WTC11 (cell line): ENCODE measurements around the gene ELFN2. TPM values are rescaled to one million over a fixed set of nuclear protein-coding genes. Genes with fewer than 3 reads are reported as not detected.

Experiments
- ATAC-seq: fragments of 200-7000 bp; cut with Tn5 transposase; 2 replicates; pipeline ENCODE4 v1.10.0; 2021; ENCODE audit warnings: mild to moderate bottlenecking, moderate library complexity
- CTCF ChIA-PET: fragments of 300-600 bp; sonication (Branson Sonifier 250); formaldehyde crosslinking; loops from one replicate; lab custom pipeline; 2021; ENCODE audit warnings: antibody characterized with exemption; lab: Charles Lee
- POLR2A ChIA-PET: fragments of 350-600 bp; sonication (Branson Sonifier 250); formaldehyde crosslinking; loops from one replicate; lab custom pipeline; 2021; ENCODE audit warnings: antibody characterized with exemption; lab: Charles Lee
- DNase-seq: peaks from one replicate; pipeline ENCODE4 v3.0.0; 2021; ENCODE audit warnings: low spot score
- H3K27ac Mint-ChIP-seq: 2 replicates; pipeline ENCODE4 v1.8.0; 2021; ENCODE audit warnings: mixed read lengths
- H3K27me3 Mint-ChIP-seq: 2 replicates; pipeline ENCODE4 v1.8.0; 2021; ENCODE audit warnings: low read depth, mild to moderate bottlenecking, moderate library complexity, mixed read lengths
- H3K36me3 Mint-ChIP-seq: 2 replicates; pipeline ENCODE4 v1.8.0; 2021; ENCODE audit warnings: mixed read lengths
- H3K4me1 Mint-ChIP-seq: 2 replicates; pipeline ENCODE4 v1.8.0; 2022; ENCODE audit warnings: mixed read lengths
- H3K4me3 Mint-ChIP-seq: 2 replicates; pipeline ENCODE4 v1.8.0; 2021; ENCODE audit warnings: mild to moderate bottlenecking, moderate library complexity, mixed read lengths
- H3K9me3 Mint-ChIP-seq: 2 replicates; pipeline ENCODE4 v1.8.0; 2021; ENCODE audit warnings: mixed read lengths
- CBFB ChIP-seq: sonication (generic); formaldehyde crosslinking; IDR thresholded peaks from 2 replicates; pipeline ENCODE4 v1.8.1; 2022; ENCODE audit warnings: mild to moderate bottlenecking, low read depth, missing genetic modification reagents
- ETV6 ChIP-seq: sonication (generic); formaldehyde crosslinking; IDR thresholded peaks from 2 replicates; pipeline ENCODE4 v1.8.1; 2022; ENCODE audit warnings: mild to moderate bottlenecking, missing genetic modification reagents
- FOXJ3 ChIP-seq: sonication (generic); formaldehyde crosslinking; IDR thresholded peaks from 2 replicates; pipeline ENCODE4 v1.9.0; 2021; ENCODE audit warnings: missing genetic modification reagents, mild to moderate bottlenecking, borderline replicate concordance
- JUN ChIP-seq: sonication (generic); formaldehyde crosslinking; IDR thresholded peaks from 2 replicates; pipeline ENCODE4 v1.8.0; 2023; ENCODE audit warnings: mild to moderate bottlenecking, missing genetic modification reagents
- MYBL2 ChIP-seq: sonication (generic); formaldehyde crosslinking; IDR thresholded peaks from 2 replicates; pipeline ENCODE4 v1.8.1; 2023; ENCODE audit warnings: mild to moderate bottlenecking, moderate library complexity, missing genetic modification reagents
- NR3C1 ChIP-seq: sonication (generic); formaldehyde crosslinking; conservative IDR thresholded peaks from 2 replicates; pipeline ENCODE4 v1.8.1; 2023; ENCODE audit warnings: low read depth, mild to moderate bottlenecking, missing genetic modification reagents
- PRRX2 ChIP-seq: fragments of 250-450 bp; sonication (Bioruptor Pico); IDR thresholded peaks from 2 replicates; pipeline ENCODE4 v1.8.0; 2021; ENCODE audit warnings: mild to moderate bottlenecking
- RELA ChIP-seq: sonication (generic); formaldehyde crosslinking; IDR thresholded peaks from 2 replicates; pipeline ENCODE4 v1.8.1; 2022; ENCODE audit warnings: missing genetic modification reagents, mild to moderate bottlenecking, borderline replicate concordance
- SMAD3 ChIP-seq: sonication (generic); formaldehyde crosslinking; IDR thresholded peaks from 2 replicates; pipeline ENCODE4 v1.8.0; 2022; ENCODE audit warnings: missing genetic modification reagents, mild to moderate bottlenecking, borderline replicate concordance
- SOX15 ChIP-seq: fragments of 250-450 bp; sonication (Bioruptor Pico); IDR thresholded peaks from 2 replicates; pipeline ENCODE4 v1.9.0; 2021; ENCODE audit warnings: mild to moderate bottlenecking
- TEAD4 ChIP-seq: sonication (generic); formaldehyde crosslinking; IDR thresholded peaks from 2 replicates; pipeline ENCODE4 v1.8.0; 2022; ENCODE audit warnings: mild to moderate bottlenecking, missing genetic modification reagents
- TP53 ChIP-seq: sonication (generic); formaldehyde crosslinking; IDR thresholded peaks from 2 replicates; pipeline ENCODE4 v1.8.1; 2023; ENCODE audit warnings: mild to moderate bottlenecking, missing genetic modification reagents
- ZNF121 ChIP-seq: sonication (generic); formaldehyde crosslinking; IDR thresholded peaks from 2 replicates; pipeline ENCODE4 v1.8.0; 2023; ENCODE audit warnings: missing genetic modification reagents
- ZNF232 ChIP-seq: sonication (generic); formaldehyde crosslinking; IDR thresholded peaks from 2 replicates; pipeline ENCODE4 v1.8.0; 2022; ENCODE audit warnings: mild to moderate bottlenecking, missing genetic modification reagents
- ZNF317 ChIP-seq: sonication (generic); formaldehyde crosslinking; IDR thresholded peaks from 2 replicates; pipeline ENCODE4 v1.8.1; 2023; ENCODE audit warnings: low read depth, mild to moderate bottlenecking, moderate library complexity, missing genetic modification reagents, borderline replicate concordance
- total RNA-seq: library from RNA; stranded (reverse); gene quantifications from 3 replicates; pipeline ENCODE4 v1.2.3, GENCODE V29; 2021
- TF ChIP-seq, protein P1 (sequence below): sonication (generic); formaldehyde crosslinking; IDR thresholded peaks from 2 replicates; pipeline ENCODE4 v1.8.0; 2023; ENCODE audit warnings: missing genetic modification reagents, mild to moderate bottlenecking, borderline replicate concordance
- TF ChIP-seq, protein P2 (sequence below): sonication (generic); formaldehyde crosslinking; IDR thresholded peaks from 2 replicates; pipeline ENCODE4 v1.8.1; 2023; ENCODE audit warnings: mild to moderate bottlenecking, missing genetic modification reagents
- TF ChIP-seq, protein P3 (sequence below): sonication (generic); formaldehyde crosslinking; IDR thresholded peaks from 2 replicates; pipeline ENCODE4 v1.8.1; 2023; ENCODE audit warnings: mild to moderate bottlenecking, moderate library complexity, missing genetic modification reagents
- TF ChIP-seq, protein P4 (sequence below): sonication (generic); formaldehyde crosslinking; IDR thresholded peaks from 2 replicates; pipeline ENCODE4 v1.8.0; 2022; ENCODE audit warnings: mild to moderate bottlenecking, missing genetic modification reagents
- TF ChIP-seq, protein P5 (sequence below): sonication (generic); formaldehyde crosslinking; conservative IDR thresholded peaks from 2 replicates; pipeline ENCODE4 v1.8.1; 2023; ENCODE audit warnings: mild to moderate bottlenecking, low read depth, missing genetic modification reagents, moderate library complexity
- TF ChIP-seq, protein P6 (sequence below): sonication (generic); formaldehyde crosslinking; IDR thresholded peaks from 2 replicates; pipeline ENCODE4 v1.8.1; 2023; ENCODE audit warnings: mild to moderate bottlenecking, missing genetic modification reagents

ELFN2 gene
- total RNA-seq, 1 experiment from 2014 or later: 0.87 TPM

DNA sequence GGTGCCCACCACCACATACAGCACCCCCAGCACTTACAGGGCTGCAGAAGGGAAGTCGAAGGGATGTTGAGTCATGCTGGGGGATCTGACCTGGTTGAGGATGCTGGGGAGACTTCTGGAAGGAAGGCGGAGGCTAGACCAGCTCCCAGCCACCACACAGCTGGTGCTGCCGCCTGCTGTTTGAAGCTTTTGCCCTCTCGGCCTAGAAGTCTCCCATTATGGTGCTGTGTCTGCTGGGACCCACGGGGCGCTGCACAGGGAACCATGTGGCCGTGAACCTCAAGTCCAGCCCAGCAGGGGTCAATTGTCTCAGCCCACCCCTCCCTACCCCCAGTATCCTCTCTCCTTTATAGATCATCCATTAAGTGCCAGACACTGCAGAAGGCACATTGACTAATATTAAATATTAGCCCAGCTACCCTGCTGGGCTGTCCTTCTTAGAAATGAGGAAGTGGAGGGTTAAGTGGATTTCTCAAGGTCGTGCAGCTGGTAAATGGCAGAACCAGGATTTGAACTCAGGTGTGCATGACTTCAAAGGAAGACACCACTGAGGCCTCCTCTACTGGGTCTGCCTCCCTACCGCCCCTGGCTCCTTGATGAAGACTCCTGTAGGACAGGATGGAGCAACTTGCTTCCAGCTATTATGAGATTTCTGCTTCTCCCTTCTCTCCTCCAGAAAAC is 95.3 kb downstream of the ELFN2 start:
- no peak overlapping the region for H3K4me3 Mint-ChIP-seq
- TF ChIP-seq SOX15 (CRISPR knock-in tag): no peak
- no peak for TF ChIP-seq CBFB
- TF ChIP-seq MYBL2 (CRISPR knock-in tag): no peak
- TF ChIP-seq NR3C1 (CRISPR knock-in tag): no peak
- TF ChIP-seq, protein P1, sequence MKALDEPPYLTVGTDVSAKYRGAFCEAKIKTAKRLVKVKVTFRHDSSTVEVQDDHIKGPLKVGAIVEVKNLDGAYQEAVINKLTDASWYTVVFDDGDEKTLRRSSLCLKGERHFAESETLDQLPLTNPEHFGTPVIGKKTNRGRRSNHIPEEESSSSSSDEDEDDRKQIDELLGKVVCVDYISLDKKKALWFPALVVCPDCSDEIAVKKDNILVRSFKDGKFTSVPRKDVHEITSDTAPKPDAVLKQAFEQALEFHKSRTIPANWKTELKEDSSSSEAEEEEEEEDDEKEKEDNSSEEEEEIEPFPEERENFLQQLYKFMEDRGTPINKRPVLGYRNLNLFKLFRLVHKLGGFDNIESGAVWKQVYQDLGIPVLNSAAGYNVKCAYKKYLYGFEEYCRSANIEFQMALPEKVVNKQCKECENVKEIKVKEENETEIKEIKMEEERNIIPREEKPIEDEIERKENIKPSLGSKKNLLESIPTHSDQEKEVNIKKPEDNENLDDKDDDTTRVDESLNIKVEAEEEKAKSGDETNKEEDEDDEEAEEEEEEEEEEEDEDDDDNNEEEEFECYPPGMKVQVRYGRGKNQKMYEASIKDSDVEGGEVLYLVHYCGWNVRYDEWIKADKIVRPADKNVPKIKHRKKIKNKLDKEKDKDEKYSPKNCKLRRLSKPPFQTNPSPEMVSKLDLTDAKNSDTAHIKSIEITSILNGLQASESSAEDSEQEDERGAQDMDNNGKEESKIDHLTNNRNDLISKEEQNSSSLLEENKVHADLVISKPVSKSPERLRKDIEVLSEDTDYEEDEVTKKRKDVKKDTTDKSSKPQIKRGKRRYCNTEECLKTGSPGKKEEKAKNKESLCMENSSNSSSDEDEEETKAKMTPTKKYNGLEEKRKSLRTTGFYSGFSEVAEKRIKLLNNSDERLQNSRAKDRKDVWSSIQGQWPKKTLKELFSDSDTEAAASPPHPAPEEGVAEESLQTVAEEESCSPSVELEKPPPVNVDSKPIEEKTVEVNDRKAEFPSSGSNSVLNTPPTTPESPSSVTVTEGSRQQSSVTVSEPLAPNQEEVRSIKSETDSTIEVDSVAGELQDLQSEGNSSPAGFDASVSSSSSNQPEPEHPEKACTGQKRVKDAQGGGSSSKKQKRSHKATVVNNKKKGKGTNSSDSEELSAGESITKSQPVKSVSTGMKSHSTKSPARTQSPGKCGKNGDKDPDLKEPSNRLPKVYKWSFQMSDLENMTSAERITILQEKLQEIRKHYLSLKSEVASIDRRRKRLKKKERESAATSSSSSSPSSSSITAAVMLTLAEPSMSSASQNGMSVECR: no peak
- TF ChIP-seq, protein P2, sequence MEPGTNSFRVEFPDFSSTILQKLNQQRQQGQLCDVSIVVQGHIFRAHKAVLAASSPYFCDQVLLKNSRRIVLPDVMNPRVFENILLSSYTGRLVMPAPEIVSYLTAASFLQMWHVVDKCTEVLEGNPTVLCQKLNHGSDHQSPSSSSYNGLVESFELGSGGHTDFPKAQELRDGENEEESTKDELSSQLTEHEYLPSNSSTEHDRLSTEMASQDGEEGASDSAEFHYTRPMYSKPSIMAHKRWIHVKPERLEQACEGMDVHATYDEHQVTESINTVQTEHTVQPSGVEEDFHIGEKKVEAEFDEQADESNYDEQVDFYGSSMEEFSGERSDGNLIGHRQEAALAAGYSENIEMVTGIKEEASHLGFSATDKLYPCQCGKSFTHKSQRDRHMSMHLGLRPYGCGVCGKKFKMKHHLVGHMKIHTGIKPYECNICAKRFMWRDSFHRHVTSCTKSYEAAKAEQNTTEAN (CRISPR knock-in tag): no peak
- TF ChIP-seq, protein P3, sequence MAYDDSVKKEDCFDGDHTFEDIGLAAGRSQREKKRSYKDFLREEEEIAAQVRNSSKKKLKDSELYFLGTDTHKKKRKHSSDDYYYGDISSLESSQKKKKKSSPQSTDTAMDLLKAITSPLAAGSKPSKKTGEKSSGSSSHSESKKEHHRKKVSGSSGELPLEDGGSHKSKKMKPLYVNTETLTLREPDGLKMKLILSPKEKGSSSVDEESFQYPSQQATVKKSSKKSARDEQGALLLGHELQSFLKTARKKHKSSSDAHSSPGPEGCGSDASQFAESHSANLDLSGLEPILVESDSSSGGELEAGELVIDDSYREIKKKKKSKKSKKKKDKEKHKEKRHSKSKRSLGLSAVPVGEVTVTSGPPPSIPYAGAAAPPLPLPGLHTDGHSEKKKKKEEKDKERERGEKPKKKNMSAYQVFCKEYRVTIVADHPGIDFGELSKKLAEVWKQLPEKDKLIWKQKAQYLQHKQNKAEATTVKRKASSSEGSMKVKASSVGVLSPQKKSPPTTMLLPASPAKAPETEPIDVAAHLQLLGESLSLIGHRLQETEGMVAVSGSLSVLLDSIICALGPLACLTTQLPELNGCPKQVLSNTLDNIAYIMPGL: no peak
- TF ChIP-seq SMAD3: no peak
- no peak for TF ChIP-seq JUN
- ATAC-seq (no peak), DNase-seq (no peak)
- peaks cover 40% of the 10 kb centered on the region for H3K27me3 Mint-ChIP-seq
- peaks cover 35% of the 10 kb centered on the region for H3K4me1 Mint-ChIP-seq
- H3K9me3 Mint-ChIP-seq: no peaks in the 10 kb centered on the region
- POLR2A ChIA-PET: no interaction called here
- CTCF ChIA-PET: interaction anchor here (0.5 to 3.7 kb wide), 10 partner anchors 9 to 247 kb away, joined by 3 to 20 read pairs (median 9); no protein-coding TSS in a partner anchor
- H3K27ac Mint-ChIP-seq: no peak overlapping the region
- no peaks in the 10 kb centered on the region for H3K36me3 Mint-ChIP-seq

DNA sequence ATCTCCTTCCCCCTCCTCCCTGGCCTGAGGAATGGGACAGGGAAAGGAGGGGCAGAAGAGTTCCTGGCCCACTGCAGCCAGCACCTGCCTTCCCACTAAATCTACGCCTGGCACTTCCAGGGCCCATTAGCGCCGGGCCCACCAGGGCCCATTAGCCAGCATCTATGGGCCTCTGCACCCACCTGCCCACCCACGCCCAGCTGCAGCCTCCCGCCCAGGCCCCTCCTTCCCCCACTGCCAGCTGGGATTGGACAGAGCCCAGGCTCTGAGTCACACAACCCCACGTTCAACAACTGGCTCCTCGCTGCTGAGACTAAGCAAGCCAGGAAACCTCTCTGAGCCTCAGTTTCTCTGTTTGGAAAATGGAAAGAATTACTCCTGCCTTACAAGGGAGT is 96.2 kb downstream of the ELFN2 start:
- POLR2A ChIA-PET: no interaction called here
- H3K27me3 Mint-ChIP-seq: peaks cover 46% of the 10 kb centered on the region
- H3K4me1 Mint-ChIP-seq: peaks cover 34% of the 10 kb centered on the region
- H3K27ac Mint-ChIP-seq: no peak overlapping the region
- CTCF ChIA-PET: interaction anchor here (0.5 to 3.7 kb wide), 12 partner anchors 10 to 315 kb away, joined by 3 to 20 read pairs (median 10); no protein-coding TSS in a partner anchor
- H3K9me3 Mint-ChIP-seq: no peaks in the 10 kb centered on the region
- H3K36me3 Mint-ChIP-seq: no peaks in the 10 kb centered on the region
- H3K4me3 Mint-ChIP-seq: no peak overlapping the region
- ATAC-seq: no peak
- DNase-seq: no peak
- TF ChIP-seq TP53 (CRISPR knock-in tag) (no peak), TEAD4 (CRISPR knock-in tag) (no peak), ZNF121 (no peak), ETV6 (no peak), PRRX2 (no peak), ZNF317 (CRISPR knock-in tag) (no peak), FOXJ3 (CRISPR knock-in tag) (no peak), RELA (no peak), ZNF232 (CRISPR knock-in tag) (no peak), JUN (no peak)
- TF ChIP-seq, protein P4, sequence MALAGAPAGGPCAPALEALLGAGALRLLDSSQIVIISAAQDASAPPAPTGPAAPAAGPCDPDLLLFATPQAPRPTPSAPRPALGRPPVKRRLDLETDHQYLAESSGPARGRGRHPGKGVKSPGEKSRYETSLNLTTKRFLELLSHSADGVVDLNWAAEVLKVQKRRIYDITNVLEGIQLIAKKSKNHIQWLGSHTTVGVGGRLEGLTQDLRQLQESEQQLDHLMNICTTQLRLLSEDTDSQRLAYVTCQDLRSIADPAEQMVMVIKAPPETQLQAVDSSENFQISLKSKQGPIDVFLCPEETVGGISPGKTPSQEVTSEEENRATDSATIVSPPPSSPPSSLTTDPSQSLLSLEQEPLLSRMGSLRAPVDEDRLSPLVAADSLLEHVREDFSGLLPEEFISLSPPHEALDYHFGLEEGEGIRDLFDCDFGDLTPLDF (CRISPR knock-in tag): no peak
- TF ChIP-seq, protein P5, sequence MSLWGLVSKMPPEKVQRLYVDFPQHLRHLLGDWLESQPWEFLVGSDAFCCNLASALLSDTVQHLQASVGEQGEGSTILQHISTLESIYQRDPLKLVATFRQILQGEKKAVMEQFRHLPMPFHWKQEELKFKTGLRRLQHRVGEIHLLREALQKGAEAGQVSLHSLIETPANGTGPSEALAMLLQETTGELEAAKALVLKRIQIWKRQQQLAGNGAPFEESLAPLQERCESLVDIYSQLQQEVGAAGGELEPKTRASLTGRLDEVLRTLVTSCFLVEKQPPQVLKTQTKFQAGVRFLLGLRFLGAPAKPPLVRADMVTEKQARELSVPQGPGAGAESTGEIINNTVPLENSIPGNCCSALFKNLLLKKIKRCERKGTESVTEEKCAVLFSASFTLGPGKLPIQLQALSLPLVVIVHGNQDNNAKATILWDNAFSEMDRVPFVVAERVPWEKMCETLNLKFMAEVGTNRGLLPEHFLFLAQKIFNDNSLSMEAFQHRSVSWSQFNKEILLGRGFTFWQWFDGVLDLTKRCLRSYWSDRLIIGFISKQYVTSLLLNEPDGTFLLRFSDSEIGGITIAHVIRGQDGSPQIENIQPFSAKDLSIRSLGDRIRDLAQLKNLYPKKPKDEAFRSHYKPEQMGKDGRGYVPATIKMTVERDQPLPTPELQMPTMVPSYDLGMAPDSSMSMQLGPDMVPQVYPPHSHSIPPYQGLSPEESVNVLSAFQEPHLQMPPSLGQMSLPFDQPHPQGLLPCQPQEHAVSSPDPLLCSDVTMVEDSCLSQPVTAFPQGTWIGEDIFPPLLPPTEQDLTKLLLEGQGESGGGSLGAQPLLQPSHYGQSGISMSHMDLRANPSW (CRISPR knock-in tag): no peak
- TF ChIP-seq, protein P6, sequence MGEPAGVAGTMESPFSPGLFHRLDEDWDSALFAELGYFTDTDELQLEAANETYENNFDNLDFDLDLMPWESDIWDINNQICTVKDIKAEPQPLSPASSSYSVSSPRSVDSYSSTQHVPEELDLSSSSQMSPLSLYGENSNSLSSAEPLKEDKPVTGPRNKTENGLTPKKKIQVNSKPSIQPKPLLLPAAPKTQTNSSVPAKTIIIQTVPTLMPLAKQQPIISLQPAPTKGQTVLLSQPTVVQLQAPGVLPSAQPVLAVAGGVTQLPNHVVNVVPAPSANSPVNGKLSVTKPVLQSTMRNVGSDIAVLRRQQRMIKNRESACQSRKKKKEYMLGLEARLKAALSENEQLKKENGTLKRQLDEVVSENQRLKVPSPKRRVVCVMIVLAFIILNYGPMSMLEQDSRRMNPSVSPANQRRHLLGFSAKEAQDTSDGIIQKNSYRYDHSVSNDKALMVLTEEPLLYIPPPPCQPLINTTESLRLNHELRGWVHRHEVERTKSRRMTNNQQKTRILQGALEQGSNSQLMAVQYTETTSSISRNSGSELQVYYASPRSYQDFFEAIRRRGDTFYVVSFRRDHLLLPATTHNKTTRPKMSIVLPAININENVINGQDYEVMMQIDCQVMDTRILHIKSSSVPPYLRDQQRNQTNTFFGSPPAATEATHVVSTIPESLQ (CRISPR knock-in tag): no peak
